HT-29 (cell line): ENCODE data around the gene PRPF18. TPM values are rescaled to one million over a fixed set of nuclear protein-coding genes. Genes with fewer than 3 reads are reported as not detected.
A peak's percentile ranks its signal among the peaks of the same experiment; 100 is the strongest.

ENCODE experiments used
- DNase-seq: peaks from one replicate; pipeline ENCODE4 v3.0.0-alpha.2; 2015; ENCODE audit warnings: low spot score
- total RNA-seq: library from RNA; depleted of rRNA; stranded (reverse); fragments of >200 nt; shearing (Covaris generic); gene quantifications from 2 replicates; pipeline ENCODE4 v1.2.3, GENCODE V29; 2014

Gene PRPF18
- total RNA-seq, 1 experiment from 2014 or later = 15.2 TPM

- no peak for DNase-seq
These were observed 17.7 kb downstream of the PRPF18 start for GRCh38 chr10:13604357-13605040.

GRCh38 chr10:13608246-13608853 is 21.6 kb downstream of the PRPF18 start:
- DNase-seq = no peak

GRCh38 chr10:13612654-13613373 is 26.0 kb downstream of the PRPF18 start:
- no peak for DNase-seq

GRCh38 chr10:13613519-13613918 is 26.8 kb downstream of the PRPF18 start:
- peak; percentile 5 for DNase-seq

- no peak for DNase-seq
These were observed 28.0 kb downstream of the PRPF18 start for GRCh38 chr10:13614530-13615332.

GRCh38 chr10:13615650-13616300 is 29.0 kb downstream of the PRPF18 start:
- no peak for DNase-seq

- no peak for DNase-seq
These were observed 30.4 kb downstream of the PRPF18 start for GRCh38 chr10:13617116-13617515.

GRCh38 chr10:13621931-13622330 is 35.2 kb downstream of the PRPF18 start:
- no peak for DNase-seq

GRCh38 chr10:13624630-13625029 is 37.9 kb downstream of the PRPF18 start:
- no peak for DNase-seq

- no peak for DNase-seq
These were observed 40.9 kb downstream of the PRPF18 start for GRCh38 chr10:13627459-13628310.

- DNase-seq = no peak
These were observed 41.9 kb downstream of the PRPF18 start for GRCh38 chr10:13628661-13629060.

GRCh38 chr10:13629116-13629515 is 42.4 kb downstream of the PRPF18 start:
- no peak for DNase-seq

- no peak for DNase-seq
These were observed 43.5 kb downstream of the PRPF18 start for GRCh38 chr10:13630231-13630630.

- DNase-seq = no peak
These were observed 44.8 kb downstream of the PRPF18 start for GRCh38 chr10:13631594-13631993.

GRCh38 chr10:13632440-13632839 is 45.7 kb downstream of the PRPF18 start:
- DNase-seq = no peak

- no peak for DNase-seq
These were observed 46.2 kb downstream of the PRPF18 start for GRCh38 chr10:13632884-13633440.

GRCh38 chr10:13633689-13634088 is 46.9 kb downstream of the PRPF18 start:
- no peak for DNase-seq

- DNase-seq = no peak
These were observed 47.4 kb downstream of the PRPF18 start for GRCh38 chr10:13634207-13634606.

- DNase-seq = no peak
These were observed 50.0 kb downstream of the PRPF18 start for GRCh38 chr10:13636776-13637175.

GRCh38 chr10:13637303-13637856 is 50.6 kb downstream of the PRPF18 start:
- DNase-seq = no peak
